Esophagus squamous epithelium (tissue), 4 donors: ENCODE results near the gene GPN1.

Experiments used
- POLR2A ChIP-seq, 4 donors: fragments of 450-650 bp; IDR thresholded peaks; one replicate each; pipeline ENCODE4 v1.6.1; 2017; ENCODE audit warnings: antibody characterized with exemption in 4 of 4, mild to moderate bottlenecking in 4 of 4, moderate library complexity in 3 of 4
- TF ChIP-seq, protein P1 (sequence below), 6 experiments: fragments of 450-650 bp in 4 of 6; fragments of 200-600 bp in 2 of 6; sonication (generic) in 2 of 6; IDR thresholded peaks; one replicate each; pipeline ENCODE4 v1.5.1; 2016 to 2019; ENCODE audit warnings: antibody characterized with exemption in 6 of 6, mild to moderate bottlenecking in 4 of 6, moderate library complexity in 4 of 6

DNA sequence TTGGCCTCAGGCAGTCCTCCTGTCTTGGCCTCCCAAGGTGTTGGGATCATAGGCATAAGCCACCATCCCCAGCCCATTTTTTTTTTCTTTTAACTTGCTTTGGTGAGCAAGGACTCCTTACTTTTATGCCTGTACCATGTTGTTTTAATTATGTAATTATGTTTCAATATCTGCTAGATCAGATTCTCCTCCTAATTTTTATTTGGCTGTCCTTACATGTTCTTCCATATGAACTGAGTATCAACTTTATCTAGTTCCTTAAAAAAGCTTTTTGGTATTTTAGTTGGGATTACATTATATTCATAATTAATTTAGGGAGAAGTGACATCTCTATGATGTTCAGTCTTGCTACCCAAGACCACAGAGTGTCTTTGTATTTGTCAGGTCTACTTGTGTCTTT, 16.3 kb downstream of the GPN1 start:
- TF ChIP-seq, protein P1, sequence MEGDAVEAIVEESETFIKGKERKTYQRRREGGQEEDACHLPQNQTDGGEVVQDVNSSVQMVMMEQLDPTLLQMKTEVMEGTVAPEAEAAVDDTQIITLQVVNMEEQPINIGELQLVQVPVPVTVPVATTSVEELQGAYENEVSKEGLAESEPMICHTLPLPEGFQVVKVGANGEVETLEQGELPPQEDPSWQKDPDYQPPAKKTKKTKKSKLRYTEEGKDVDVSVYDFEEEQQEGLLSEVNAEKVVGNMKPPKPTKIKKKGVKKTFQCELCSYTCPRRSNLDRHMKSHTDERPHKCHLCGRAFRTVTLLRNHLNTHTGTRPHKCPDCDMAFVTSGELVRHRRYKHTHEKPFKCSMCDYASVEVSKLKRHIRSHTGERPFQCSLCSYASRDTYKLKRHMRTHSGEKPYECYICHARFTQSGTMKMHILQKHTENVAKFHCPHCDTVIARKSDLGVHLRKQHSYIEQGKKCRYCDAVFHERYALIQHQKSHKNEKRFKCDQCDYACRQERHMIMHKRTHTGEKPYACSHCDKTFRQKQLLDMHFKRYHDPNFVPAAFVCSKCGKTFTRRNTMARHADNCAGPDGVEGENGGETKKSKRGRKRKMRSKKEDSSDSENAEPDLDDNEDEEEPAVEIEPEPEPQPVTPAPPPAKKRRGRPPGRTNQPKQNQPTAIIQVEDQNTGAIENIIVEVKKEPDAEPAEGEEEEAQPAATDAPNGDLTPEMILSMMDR (IDR thresholded peaks at IDR 0.05) = no peak
- no peak for TF ChIP-seq POLR2A (IDR thresholded peaks at IDR 0.05)
